GM13976 (cell line): ENCODE results near the gene DNAH2.

ENCODE experiments used
- DNase-seq: peaks from one replicate; pipeline ENCODE4 v3.0.0; 2012; ENCODE audit warnings: low spot score
- CTCF ChIP-seq: IDR thresholded peaks from 2 replicates; pipeline ENCODE4 v1.5.1; 2012; ENCODE audit warnings: borderline replicate concordance, mild to moderate bottlenecking; ENCODE audit not compliant: insufficient read depth; ENCODE audit errors: extremely low read depth, missing control alignments, control extremely low read depth
- in situ Hi-C: fragments of 300-500 bp; cut with MboI; formaldehyde crosslinking; loops from one replicate; pipeline ENCODE4 v1.12.0; 2022; ENCODE audit warnings: low sequenced_read_pairs, mixed read lengths, inconsistent platforms; ENCODE audit not compliant: unreplicated experiment

The DNAH2 gene

GRCh38 chr17:7833011-7833794 is 115.7 kb downstream of the DNAH2 start:
- in situ Hi-C loops, result no loop called here

GRCh38 chr17:7833795-7834541 is 116.4 kb downstream of the DNAH2 start, which contains the start of gene KDM6B:
KDM6B (plus strand) TSS chr17:7834217; CDS start chr17:7845555, 11,338 bp downstream.
- in situ Hi-C loops, result no loop called here
- no peak for TF ChIP-seq CTCF

More at GRCh38 chr17:7833011-7833794, 115.7 kb downstream of the DNAH2 start:
- no peak for DNase-seq
- TF ChIP-seq CTCF, result no peak

GRCh38 chr17:7834542-7834956 is 117.0 kb downstream of the DNAH2 start:
- no peak for TF ChIP-seq CTCF
- in situ Hi-C loops, result no loop called here
- DNase-seq, result no peak

More at GRCh38 chr17:7833795-7834541, 116.4 kb downstream of the DNAH2 start, which contains the start of gene KDM6B:
- peak; percentile 93 for DNase-seq

- peak; percentile 93 for DNase-seq
- in situ Hi-C loops, result no loop called here
- TF ChIP-seq CTCF, result peak; percentile 93
Measured at GRCh38 chr17:7834957-7835813, 117.6 kb downstream of the DNAH2 start.

GRCh38 chr17:7835814-7836595 is 118.5 kb downstream of the DNAH2 start:
- TF ChIP-seq CTCF, result no peak

More at GRCh38 chr17:7835814-7836595, 118.5 kb downstream of the DNAH2 start:
- DNase-seq, result no peak
- in situ Hi-C loops, result no loop called here
